ENCODE measurements around the gene VPS37C.
"Not testable (repeated sequence)": the region's sequence is repeated elsewhere in the genome, so short reads cannot be mapped to it uniquely, and the experiment has no call there.

The VPS37C gene
- long read RNA-seq, donor 1, partial matches to known transcripts, result 0 of 3 reads
- long read RNA-seq, donor 1, other reads (novel, unspliced or antisense), result 0 of 3 reads
- long read RNA-seq, donor 2, transcript VPS37C-201 (5 exons, 2,865 nt), result major isoform, 6 of 6 reads
- long read RNA-seq, donor 2, partial matches to known transcripts, result 0 of 6 reads
- long read RNA-seq, donor 2, other reads (novel, unspliced or antisense), result 0 of 6 reads
- long read RNA-seq, donor 3, transcript VPS37C-201 (5 exons, 2,865 nt), result major isoform, 8 of 8 reads
- long read RNA-seq, donor 3, partial matches to known transcripts, result 0 of 8 reads
- long read RNA-seq, donor 3, other reads (novel, unspliced or antisense), result 0 of 8 reads
- long read RNA-seq, donor 4, transcript VPS37C-201 (5 exons, 2,865 nt), result major isoform, 13 of 13 reads
- long read RNA-seq, donor 4, partial matches to known transcripts, result 0 of 13 reads
- long read RNA-seq, donor 4, other reads (novel, unspliced or antisense), result 0 of 13 reads
- long read RNA-seq, donor 5, transcript VPS37C-201 (5 exons, 2,865 nt), result major isoform, 8 of 10 reads
- long read RNA-seq, donor 5, partial matches to known transcripts, result 0 of 10 reads
- long read RNA-seq, donor 5, other reads (novel, unspliced or antisense), result 0 of 10 reads
- long read RNA-seq, donor 6, transcript VPS37C-201 (5 exons, 2,865 nt), result major isoform, 6 of 6 reads
- long read RNA-seq, donor 6, partial matches to known transcripts, result 0 of 6 reads
- long read RNA-seq, donor 6, other reads (novel, unspliced or antisense), result 0 of 6 reads
- long read RNA-seq, donor 7, transcript VPS37C-201 (5 exons, 2,865 nt), result major isoform, 18 of 25 reads
- long read RNA-seq, donor 7, partial matches to known transcripts, result 0 of 25 reads
- long read RNA-seq, donor 7, other reads (novel, unspliced or antisense), result 5 of 25 reads
- long read RNA-seq, donor 8, transcript VPS37C-201 (5 exons, 2,865 nt), result major isoform, 8 of 8 reads
- long read RNA-seq, donor 8, partial matches to known transcripts, result 0 of 8 reads
- long read RNA-seq, donor 8, other reads (novel, unspliced or antisense), result 0 of 8 reads

DNA sequence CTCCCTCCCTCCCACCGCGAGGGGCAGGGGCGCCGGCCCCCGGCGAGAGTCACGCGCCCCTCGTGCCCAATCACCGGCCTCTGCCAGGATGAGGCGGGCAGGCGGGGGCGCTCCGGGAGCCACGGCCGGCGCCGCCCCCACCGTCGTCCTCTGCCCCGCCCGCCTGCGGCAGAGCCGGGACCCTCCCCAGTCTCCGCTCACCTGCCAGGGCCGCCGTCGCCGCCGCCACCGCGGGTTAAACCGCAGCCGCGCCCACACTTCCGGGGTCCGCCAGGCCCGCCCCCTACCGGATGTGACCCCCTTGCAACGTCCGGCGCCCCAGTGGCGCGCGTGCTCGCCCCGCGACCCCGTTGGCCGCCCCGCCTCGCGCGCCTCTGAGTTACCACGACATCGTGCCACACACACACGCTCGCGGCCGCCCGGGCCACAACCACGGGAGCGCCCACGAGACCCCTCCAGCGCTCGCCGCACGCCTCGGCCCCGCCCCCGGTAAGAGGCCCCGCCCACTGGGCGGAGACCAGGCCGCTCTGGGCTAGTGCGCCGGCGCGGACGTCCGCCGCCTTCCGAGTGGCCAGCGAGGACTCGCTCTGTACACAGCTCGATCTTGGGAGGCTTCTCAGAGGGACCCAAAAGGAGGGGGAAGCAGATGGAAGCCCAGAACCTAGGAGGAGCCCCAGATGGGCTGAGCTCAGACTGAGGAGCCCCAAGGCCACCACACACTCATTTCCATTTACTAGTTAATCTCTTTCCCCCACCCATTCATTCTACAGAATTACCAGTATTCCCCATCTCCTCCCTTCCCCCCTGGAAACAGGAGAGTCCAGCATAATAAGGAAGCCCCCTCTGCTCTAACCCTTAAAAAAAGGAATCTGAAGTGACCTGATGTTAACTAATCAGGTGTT is at the start of gene VPS37C:
VPS37C (minus strand) TSS at position 237 of the 902 bp plus-strand sequence. CDS start 22,597 bp downstream, outside the sequence.
- DNase-seq, result peak; percentile 99

GRCh38 chr11:61210629-61211028 is 49.4 kb upstream of the VPS37C start:
- not testable (repeated sequence) for DNase-seq

GRCh38 chr11:61207636-61208310 is 46.5 kb upstream of the VPS37C start:
- not testable (repeated sequence) for DNase-seq

GRCh38 chr11:61204502-61205059 is 43.4 kb upstream of the VPS37C start:
- not testable (repeated sequence) for DNase-seq

- DNase-seq, result not testable (repeated sequence)
These were observed 42.6 kb upstream of the VPS37C start for GRCh38 chr11:61203873-61204272.

GRCh38 chr11:61202950-61203746 is 41.9 kb upstream of the VPS37C start, which contains the start of gene PGA3:
Gene PGA3, plus strand, starts transcription at chr11:61203515. Its CDS starts 50 bp downstream, at chr11:61203565.
- DNase-seq, result not testable (repeated sequence)

- DNase-seq, result no peak
These were observed 40.2 kb upstream of the VPS37C start for GRCh38 chr11:61201476-61201875.

- DNase-seq, result no peak
These were observed 37.8 kb upstream of the VPS37C start for GRCh38 chr11:61198948-61199523.

DNA sequence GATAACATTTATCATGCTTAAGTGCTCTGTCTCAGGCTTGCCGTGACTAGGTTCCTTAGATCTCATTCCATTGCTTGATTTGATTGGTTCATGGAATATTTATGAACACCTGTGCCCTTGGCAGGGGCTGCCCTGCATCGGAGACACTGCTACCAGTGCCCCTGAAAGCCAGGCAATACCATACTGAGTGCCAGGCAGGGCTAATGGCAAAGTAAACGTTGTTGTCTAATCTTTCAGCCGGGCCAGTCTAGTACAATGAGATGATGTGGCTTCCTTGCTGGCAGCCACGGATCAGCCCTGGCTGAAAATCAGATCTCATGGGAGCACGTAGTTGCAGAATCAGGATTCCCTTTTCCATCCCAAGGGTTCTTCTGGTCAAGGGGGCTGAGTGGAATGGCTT is 37.1 kb upstream of the VPS37C start:
- DNase-seq, result no peak

- peak; percentile 81 for DNase-seq
These were observed 34.5 kb upstream of the VPS37C start for GRCh38 chr11:61195719-61196118.

DNA sequence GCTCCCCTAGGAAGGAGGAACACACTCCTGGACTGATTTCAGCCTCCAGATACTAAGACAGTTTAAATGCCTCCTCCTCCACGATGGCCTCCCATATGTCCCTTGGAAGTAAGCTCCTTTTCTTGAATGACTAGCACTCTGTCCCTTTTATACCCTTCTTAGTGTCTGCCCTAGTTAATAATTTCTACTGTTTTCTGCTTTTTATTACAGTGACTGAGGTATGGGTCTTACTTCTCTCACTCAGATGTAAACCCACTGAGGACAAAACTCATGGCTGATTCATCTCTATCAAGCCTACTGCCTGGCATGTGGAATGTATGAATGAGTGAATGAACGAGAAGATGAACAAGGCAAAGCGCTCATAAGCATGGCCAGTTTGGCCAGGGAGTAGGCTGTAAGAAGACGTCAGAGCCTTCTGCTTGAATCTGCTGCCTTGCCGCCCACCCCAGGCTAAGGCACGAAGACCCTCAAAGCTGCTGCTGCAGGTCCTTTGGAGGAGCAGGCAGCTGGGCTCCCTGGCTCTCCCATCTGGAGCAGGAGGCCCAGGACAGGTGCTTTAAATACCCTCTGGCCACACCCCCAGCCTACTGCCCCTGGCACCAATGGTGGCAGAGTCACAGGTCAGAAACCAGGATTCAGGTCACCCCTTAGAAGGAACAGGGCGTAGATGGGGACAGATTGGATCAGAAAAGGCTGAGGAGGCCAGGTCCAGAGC is 33.9 kb upstream of the VPS37C start:
- no peak for DNase-seq

GRCh38 chr11:61194169-61194671 is 33.0 kb upstream of the VPS37C start:
- peak; percentile 58 for DNase-seq

- DNase-seq, result peak; percentile 51
These were observed 32.4 kb upstream of the VPS37C start for GRCh38 chr11:61193596-61193995.

GRCh38 chr11:61189933-61190332 is 28.7 kb upstream of the VPS37C start:
- no peak for DNase-seq

- peak; percentile 57 for DNase-seq
These were observed 26.4 kb upstream of the VPS37C start for GRCh38 chr11:61187505-61188130.

- DNase-seq, result no peak
These were observed 25.3 kb upstream of the VPS37C start for GRCh38 chr11:61186504-61186903.

- no peak for DNase-seq
These were observed 22.4 kb upstream of the VPS37C start for GRCh38 chr11:61183645-61184044.

DNA sequence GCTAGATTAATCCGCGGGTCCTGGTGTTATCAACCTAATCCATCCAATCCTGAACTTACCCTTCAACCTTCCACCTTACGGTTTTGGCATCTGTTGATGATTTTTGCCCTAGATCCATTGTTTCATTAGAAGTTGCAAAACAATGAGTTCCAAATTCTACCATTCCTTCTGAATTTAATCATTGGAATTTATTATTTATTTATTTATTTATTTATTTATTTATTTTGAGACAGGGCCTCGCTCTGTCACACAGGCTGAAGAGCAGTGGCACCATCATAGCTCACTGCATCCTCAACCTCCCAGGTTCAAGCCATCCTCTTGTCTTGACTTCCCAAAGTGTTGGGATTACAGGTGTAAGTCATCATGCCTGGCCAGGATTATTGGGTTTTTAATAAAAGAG is 20.3 kb upstream of the VPS37C start:
- DNase-seq, result no peak
